Non-pigmented ciliary epithelial cell (primary cell): Measurements from ENCODE around the gene HOXA5.

ENCODE experiments used
- DNase-seq: peaks from one replicate; pipeline ENCODE4 v3.0.0-alpha.2; 2010; ENCODE audit warnings: low read depth

Gene HOXA5

GRCh38 chr7:27133409-27134231 lies 9.9 kb downstream of the HOXA5 start:
- no peak for DNase-seq

- no peak for DNase-seq
Measured at GRCh38 chr7:27132978-27133377, 10.5 kb downstream of the HOXA5 start.

GRCh38 chr7:27132214-27132613 lies 11.3 kb downstream of the HOXA5 start:
- DNase-seq: no peak

- DNase-seq: no peak
Measured at GRCh38 chr7:27131390-27131819, 12.1 kb downstream of the HOXA5 start.

- DNase-seq: no peak
Measured at GRCh38 chr7:27130540-27131389, 12.7 kb downstream of the HOXA5 start, which contains the start of gene HOXA4. TSS of gene HOXA4 (minus strand) at chr7:27130757. CDS start at chr7:27130733, 24 bp downstream.

GRCh38 chr7:27129729-27130539 lies 13.5 kb downstream of the HOXA5 start:
- DNase-seq: no peak

GRCh38 chr7:27128776-27129728 lies 14.4 kb downstream of the HOXA5 start:
- no peak for DNase-seq

GRCh38 chr7:27128034-27128433 lies 15.4 kb downstream of the HOXA5 start:
- DNase-seq: no peak

- no peak for DNase-seq
Measured at GRCh38 chr7:27126596-27127327, 16.7 kb downstream of the HOXA5 start.

- DNase-seq: no peak
Measured at GRCh38 chr7:27125986-27126394, 17.5 kb downstream of the HOXA5 start.

GRCh38 chr7:27124902-27125689 lies 18.4 kb downstream of the HOXA5 start:
- no peak for DNase-seq

- no peak for DNase-seq
Measured at GRCh38 chr7:27124096-27124901, 19.2 kb downstream of the HOXA5 start.

GRCh38 chr7:27123477-27124053 lies 19.9 kb downstream of the HOXA5 start:
- no peak for DNase-seq

GRCh38 chr7:27123007-27123476 lies 20.4 kb downstream of the HOXA5 start:
- no peak for DNase-seq

- DNase-seq: no peak
Measured at GRCh38 chr7:27122077-27122910, 21.2 kb downstream of the HOXA5 start.

- no peak for DNase-seq
Measured at GRCh38 chr7:27121684-27122076, 21.8 kb downstream of the HOXA5 start.

GRCh38 chr7:27119412-27119911 lies 24.0 kb downstream of the HOXA5 start:
- DNase-seq: no peak
